ENCODE data around the gene DRICH1. TPM values are rescaled to one million over a fixed set of nuclear protein-coding genes. Genes with fewer than 3 reads are reported as not detected.

DRICH1 gene, protein sequence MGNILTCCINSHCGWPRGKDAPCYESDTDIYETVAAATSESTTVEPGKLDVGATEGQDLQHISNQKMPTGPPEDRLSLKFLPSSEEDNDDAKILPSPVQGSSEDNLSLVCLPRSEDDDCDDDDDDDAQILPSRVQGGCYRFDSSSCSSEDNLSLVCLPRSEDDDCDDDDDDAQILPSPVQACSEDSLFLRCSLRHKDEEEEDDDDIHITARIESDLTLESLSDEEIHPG
- total RNA-seq, result not detected in 2 replicates

DNA sequence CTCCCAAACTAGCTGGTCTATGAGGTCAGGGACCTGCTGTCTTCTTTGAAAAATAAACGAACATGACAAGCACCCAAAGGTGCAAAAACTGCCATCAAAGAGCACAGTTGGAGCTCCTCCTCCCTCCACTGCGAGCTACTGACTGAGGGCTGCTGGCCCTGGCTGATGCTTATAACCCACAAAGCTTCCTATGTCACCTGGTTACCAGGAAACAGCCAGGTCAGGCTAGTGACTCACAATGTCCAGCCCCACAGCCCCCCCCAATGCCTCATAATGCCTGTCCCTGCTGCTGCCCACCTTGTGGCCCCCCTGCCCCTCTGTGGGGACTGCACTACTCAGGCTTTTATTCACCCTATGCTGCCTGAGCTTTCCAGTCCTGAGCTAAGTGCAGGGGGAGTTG is at the start of gene DRICH1:
TSS of gene DRICH1 (minus strand) at position 144 of the 400 bp plus-strand sequence. CDS start 298 bp downstream, outside the sequence.

DNA sequence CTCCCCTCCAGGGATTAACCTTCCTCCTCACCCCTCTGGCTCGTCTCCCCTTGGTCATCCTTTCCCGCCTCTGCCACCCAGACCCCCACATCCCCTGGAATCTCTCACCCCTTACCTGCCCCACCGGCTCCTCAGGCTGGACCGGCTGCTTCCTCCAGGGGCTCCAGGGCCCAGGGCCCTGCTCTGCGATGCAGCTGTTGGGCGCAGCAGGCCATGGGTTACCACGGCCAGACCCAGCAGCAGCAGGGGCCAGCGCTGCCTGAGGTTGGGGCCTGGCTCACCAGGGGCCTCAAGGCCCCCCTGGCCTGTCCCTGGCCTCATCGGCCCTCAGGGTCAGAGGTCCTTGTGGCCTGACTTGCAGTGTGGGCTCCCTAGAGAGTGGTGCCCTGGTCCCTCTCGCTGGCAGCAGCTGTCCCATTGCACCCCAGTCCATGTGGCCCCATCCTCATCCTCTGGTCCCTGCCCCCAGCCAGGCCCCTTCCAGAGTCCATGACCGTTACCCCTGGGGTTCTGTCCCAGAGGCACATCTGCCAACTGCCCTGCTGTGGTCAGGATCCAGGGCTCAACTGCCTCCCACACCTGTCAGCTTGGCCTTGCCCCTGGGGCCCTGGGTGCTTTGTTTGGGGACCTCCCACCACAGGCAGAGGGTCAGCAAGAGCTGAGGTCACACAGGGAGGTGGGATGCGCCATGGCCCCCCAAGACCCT is 52.1 kb downstream of the DRICH1 start, which contains the start of gene IGLL1:
TSS of gene IGLL1 (minus strand) at position 421 of the 706 bp plus-strand sequence. CDS start at position 321, 100 bp downstream.

Other genes with a start within 250 kb of the DRICH1 start
- not detected in 2 replicates for gene IGLL1, start 52.0 kb downstream of the DRICH1 start, total RNA-seq
- not detected in 2 replicates for gene RGL4, start 58.7 kb upstream of the DRICH1 start, total RNA-seq
- 2.8 and 4.1 TPM in 2 replicates for gene ZNF70, start 118.8 kb upstream of the DRICH1 start, total RNA-seq
- 0.25 TPM in 1 of 2 replicates, not detected in the other for gene VPREB3, start 122.1 kb upstream of the DRICH1 start, total RNA-seq
- gene C22orf15, start 130.7 kb upstream of the DRICH1 start, total RNA-seq, result 0.65 and 2.7 TPM in 2 replicates
- gene CHCHD10, start 135.7 kb upstream of the DRICH1 start, total RNA-seq, result 10.9 and 40.6 TPM in 2 replicates
- gene MMP11, start 140.5 kb upstream of the DRICH1 start, total RNA-seq, result 12.5 and 117 TPM in 2 replicates
- gene SMARCB1, start 154.6 kb upstream of the DRICH1 start, total RNA-seq, result 110 and 127 TPM in 2 replicates
- gene DERL3, start 206.7 kb upstream of the DRICH1 start, total RNA-seq, result 0.63 and 3.9 TPM in 2 replicates
- gene SLC2A11, start 225.6 kb upstream of the DRICH1 start, total RNA-seq, result 10.3 and 14.2 TPM in 2 replicates